Sigmoid colon (tissue), 7 donors: ENCODE data around the gene RNPS1. TPM values are rescaled to one million over a fixed set of nuclear protein-coding genes. Genes with fewer than 3 reads are reported as not detected.
A peak's percentile ranks its signal among the peaks of the same experiment; 100 is the strongest.

ENCODE experiments used
- DNase-seq: peaks from one replicate; pipeline ENCODE4 v3.0.0-alpha.2; 2019
- H3K27ac ChIP-seq, 4 donors: fragments of 200-600 bp; sonication (generic); one replicate each; pipeline ENCODE4 v1.5.1; 2016 to 2019; ENCODE audit warnings: mild to moderate bottlenecking in 1 of 4
- H3K27me3 ChIP-seq, 3 donors: fragments of 200-600 bp; sonication (generic); one replicate each; pipeline ENCODE4 v1.5.1; 2019; ENCODE audit warnings: mild to moderate bottlenecking in 1 of 3
- H3K36me3 ChIP-seq, 4 donors: fragments of 200-600 bp; sonication (generic); one replicate each; pipeline ENCODE4 v1.5.1; 2016 to 2019
- H3K4me1 ChIP-seq, 4 donors: fragments of 200-600 bp; sonication (generic); one replicate each; pipeline ENCODE4 v1.5.1; 2017 to 2019
- H3K4me3 ChIP-seq, 4 donors: fragments of 200-600 bp; sonication (generic); one replicate each; pipeline ENCODE4 v1.5.1; 2017 to 2019; ENCODE audit warnings: mild to moderate bottlenecking in 2 of 4, moderate library complexity in 1 of 4
- H3K9me3 ChIP-seq, 4 donors: fragments of 200-600 bp in 3 of 4; sonication (generic) in 3 of 4; one replicate each; pipeline versions ENCODE4 v1.5.1 to v1.6.1; 2013 to 2019
- CTCF ChIP-seq, 4 experiments: fragments of 450-650 bp in 3 of 4; fragments of 200-600 bp in 1 of 4; IDR thresholded peaks; one replicate each; pipeline ENCODE4 v1.5.1; 2016 to 2019; ENCODE audit warnings: antibody characterized with exemption in 4 of 4, mild to moderate bottlenecking in 3 of 4, moderate library complexity in 2 of 4
- EP300 ChIP-seq, 4 donors: sonication (generic); formaldehyde crosslinking; IDR thresholded peaks; one replicate each; pipeline ENCODE4 v1.6.1; 2017; ENCODE audit warnings: antibody characterized with exemption in 4 of 4
- POLR2A ChIP-seq, 2 donors: fragments of 450-650 bp; IDR thresholded peaks; one replicate each; pipeline ENCODE4 v1.6.1; 2016; ENCODE audit warnings: antibody characterized with exemption in 2 of 2, mild to moderate bottlenecking in 2 of 2, moderate library complexity in 2 of 2
- POLR2AphosphoS5 ChIP-seq, 4 donors: sonication (generic); formaldehyde crosslinking; IDR thresholded peaks; one replicate each; pipeline ENCODE4 v1.6.1; 2017; ENCODE audit warnings: antibody characterized with exemption in 4 of 4
- whole genome bisulfite sequencing, 2 donors: extraction: QIAGEN DNeasy Blood & Tissue Kit; methylation state at CpG; one replicate each; pipeline ENCODE4 v1.1.7; 2013; 5-methylcytosine and 5-hydroxymethylcytosine counted together
- intact Hi-C: fragments of 100-400 bp; cut with DNase I; formaldehyde crosslinking; loops from one replicate; pipeline ENCODE4 v1.15.1; 2023
- polyA plus RNA-seq, 3 donors: library from polyadenylated mRNA; stranded (reverse); fragments of 200-250 nt; gene quantifications; one replicate each; pipeline ENCODE4 v1.2.3, GENCODE V29; 2013
- total RNA-seq, 4 donors: library from RNA; depleted of rRNA; stranded (reverse); fragments of >200 nt; gene quantifications; one replicate each; pipeline ENCODE4 v1.1.0, GENCODE V29; 2016
- donor health status: healthy with polysubstance abuse.
- donor health status: Bipolar disorder and iron deficiency.
- donor health status: healthy.

The RNPS1 gene
- total and polyA plus RNA-seq, 7 donors = 110 to 171 (median 128) TPM

GRCh38 chr16:2226245-2226793, 41.6 kb downstream of the RNPS1 start:
- no peak for TF ChIP-seq POLR2AphosphoS5 (IDR thresholded peaks at IDR 0.05)
- no peak for TF ChIP-seq EP300 (IDR thresholded peaks at IDR 0.05)
- TF ChIP-seq CTCF (IDR thresholded peaks at IDR 0.05) = no peak
- TF ChIP-seq POLR2A (IDR thresholded peaks at IDR 0.05) = no peak
- H3K4me1 ChIP-seq = peaks cover 0 to 33% (median 26%) of the 10 kb centered on the region in 4 donors
- no peaks in the 10 kb centered on the region for H3K9me3 ChIP-seq
- H3K27me3 ChIP-seq = no peaks in the 10 kb centered on the region
- intact Hi-C loops = no loop called here
- DNase-seq = no peak
- H3K36me3 ChIP-seq = peaks cover 22 to 43% (median 30%) of the 10 kb centered on the region in 4 donors
- WGBS, 2 donors = 34 to 69% methylated on average over 9 of the region's 9 CpGs
- no peak overlapping the region for H3K4me3 ChIP-seq
- no peak overlapping the region for H3K27ac ChIP-seq

- peak overlapping the region; percentile 85 to 95 (median 92) for H3K27ac ChIP-seq
- H3K9me3 ChIP-seq = no peaks in the 10 kb centered on the region
- WGBS, 2 donors = 2 to 5% methylated on average over 22 of the region's 22 CpGs
- DNase-seq = peak; percentile 87
- H3K4me1 ChIP-seq = peaks cover 0 to 33% (median 26%) of the 10 kb centered on the region in 4 donors
- peaks cover 9 to 22% (median 12%) of the 10 kb centered on the region in 4 donors for H3K36me3 ChIP-seq
- no peaks in the 10 kb centered on the region for H3K27me3 ChIP-seq
- peak overlapping the region; percentile 80 to 98 (median 98) for H3K4me3 ChIP-seq
- intact Hi-C loops = loop anchor here (1.0 to 5.0 kb wide), 3 partner anchors 27 to 69 kb away; partner anchors contain the start of genes ECI1, RNPS1 and TRAF7
- TF ChIP-seq EP300 (IDR thresholded peaks at IDR 0.05) (no peak), POLR2AphosphoS5 (IDR thresholded peaks at IDR 0.05) (no peak), POLR2A (IDR thresholded peaks at IDR 0.05) (no peak), CTCF (IDR thresholded peaks at IDR 0.05) (no peak)
Measured at GRCh38 chr16:2223942-2224486, 43.9 kb downstream of the RNPS1 start.

- Histone ChIP-seq H3K4me3 (peak within 1 kb of the TSS; percentile 80 to 98 (median 98)), H3K27me3 (no peaks in the 10 kb centered on the region), H3K36me3 (peaks cover 3 to 16% (median 5%) of the 10 kb centered on the region in 4 donors), H3K9me3 (no peaks in the 10 kb centered on the region), H3K27ac (peak within 1 kb of the TSS; percentile 85 to 95 (median 92)), H3K4me1 (peaks cover 0 to 33% (median 26%) of the 10 kb centered on the region in 4 donors)
- intact Hi-C loops = loop anchor here (1.0 to 5.0 kb wide), 3 partner anchors 28 to 69 kb away; partner anchors contain the start of genes ECI1, RNPS1 and TRAF7
- peak; percentile 100 for DNase-seq
- peak; percentile 92 to 97 (median 96) for TF ChIP-seq POLR2AphosphoS5 (IDR thresholded peaks at IDR 0.05)
- TF ChIP-seq EP300 (IDR thresholded peaks at IDR 0.05) = peak in 1 of 4 donors; percentile 37
- TF ChIP-seq CTCF (IDR thresholded peaks at IDR 0.05) = no peak
- peak; percentile 88 to 92 for TF ChIP-seq POLR2A (IDR thresholded peaks at IDR 0.05)
- 0% methylated on average over 82 of the region's 82 CpGs for WGBS, 2 donors
Measured at GRCh38 chr16:2223221-2223941, 44.5 kb downstream of the RNPS1 start, which contains the start of gene E4F1. Gene E4F1 (plus strand): TSS chr16:2223591. CDS start chr16:2223614, 23 bp downstream.

- TF ChIP-seq POLR2AphosphoS5 (IDR thresholded peaks at IDR 0.05) (no peak), POLR2A (IDR thresholded peaks at IDR 0.05) (no peak), EP300 (IDR thresholded peaks at IDR 0.05) (no peak), CTCF (IDR thresholded peaks at IDR 0.05) (no peak)
- Histone ChIP-seq H3K27ac (peak overlapping the region in 1 of 4 donors; percentile 93), H3K27me3 (no peaks in the 10 kb centered on the region), H3K9me3 (no peaks in the 10 kb centered on the region), H3K4me3 (no peak overlapping the region), H3K4me1 (peaks cover 0 to 26% (median 24%) of the 10 kb centered on the region in 4 donors), H3K36me3 (peaks cover 0 to 4% (median 2%) of the 10 kb centered on the region in 4 donors)
- WGBS, 2 donors = 76 to 93% methylated on average over 4 of the region's 4 CpGs
- intact Hi-C loops = no loop called here
- DNase-seq = no peak
Measured at GRCh38 chr16:2216330-2216729, 51.6 kb downstream of the RNPS1 start.
